ENCODE results near the gene UFM1.
"Not testable (repeated sequence)": the region's sequence is repeated elsewhere in the genome, so short reads cannot be mapped to it uniquely, and the experiment has no call there.

Gene UFM1

DNA sequence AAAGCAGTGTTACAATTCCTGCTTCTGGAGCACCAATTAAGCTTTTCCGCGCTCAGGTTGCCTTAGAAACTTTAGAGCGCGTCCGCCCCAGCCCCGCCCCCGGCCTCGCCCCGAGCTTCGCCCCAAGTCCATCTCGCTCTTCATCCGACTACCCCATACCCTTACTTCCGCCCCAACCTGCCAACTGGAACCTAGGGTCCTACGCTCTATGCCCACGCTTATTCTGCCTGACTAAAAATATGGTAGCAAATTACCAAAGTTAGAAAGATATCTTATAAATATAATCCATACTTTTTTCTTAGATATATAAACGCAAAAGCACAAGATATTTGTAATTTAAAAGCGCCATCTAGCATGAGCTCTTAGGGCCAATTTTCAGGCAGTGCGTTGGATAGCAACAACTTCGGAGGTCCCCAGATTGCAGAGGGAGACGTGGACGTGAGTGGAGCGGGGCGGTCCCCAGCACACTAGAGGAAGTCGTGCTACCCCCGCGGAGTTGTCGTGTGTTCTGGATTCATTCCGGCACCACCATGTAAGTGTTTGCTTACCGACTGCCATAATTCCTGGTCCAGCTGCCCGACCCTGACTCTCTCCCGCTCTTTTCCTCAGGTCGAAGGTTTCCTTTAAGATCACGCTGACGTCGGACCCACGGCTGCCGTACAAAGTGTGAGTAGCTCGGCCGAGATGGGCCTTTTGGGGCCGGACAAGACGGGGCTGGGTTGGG is at the start of gene UFM1:
UFM1 (plus strand) TSS at position 462 of the 724 bp plus-strand sequence; CDS start at position 531, 69 bp downstream.
- Histone ChIP-seq H3K27me3 (ENCODE audit: insufficient read depth, low read length) (no peaks in the 10 kb centered on the region), H2AFZ (ENCODE audit: low read depth, low read length) (peak within 1 kb of the TSS; percentile 99), H3K36me3 (ENCODE audit: insufficient read depth, low read length) (peaks cover 14% of the 10 kb centered on the region), H3K9me3 (ENCODE audit: low read length) (no peaks in the 10 kb centered on the region), H3K4me1 (ENCODE audit: insufficient read depth, low read length) (peaks cover 27% of the 10 kb centered on the region), H3K4me3 (ENCODE audit: low read length) (peak within 1 kb of the TSS; percentile 66)

- no peaks in the 10 kb centered on the region for H3K9me3 ChIP-seq (ENCODE audit: low read length)
- no peaks in the 10 kb centered on the region for H3K4me1 ChIP-seq (ENCODE audit: insufficient read depth, low read length)
- H3K27me3 ChIP-seq (ENCODE audit: insufficient read depth, low read length) = no peaks in the 10 kb centered on the region
- H3K4me3 ChIP-seq (ENCODE audit: low read length) = no peak overlapping the region
- H2AFZ ChIP-seq (ENCODE audit: low read depth, low read length) = no peak overlapping the region
- no peaks in the 10 kb centered on the region for H3K36me3 ChIP-seq (ENCODE audit: insufficient read depth, low read length)
Measured at GRCh38 chr13:38301236-38301635, 48.4 kb upstream of the UFM1 start.

GRCh38 chr13:38303816-38304320 is 45.8 kb upstream of the UFM1 start:
- Histone ChIP-seq H3K36me3 (ENCODE audit: insufficient read depth, low read length) (no peaks in the 10 kb centered on the region), H2AFZ (ENCODE audit: low read depth, low read length) (no peak overlapping the region), H3K27me3 (ENCODE audit: insufficient read depth, low read length) (no peaks in the 10 kb centered on the region), H3K4me3 (ENCODE audit: low read length) (no peak overlapping the region), H3K4me1 (ENCODE audit: insufficient read depth, low read length) (no peaks in the 10 kb centered on the region), H3K9me3 (ENCODE audit: low read length) (no peaks in the 10 kb centered on the region)

DNA sequence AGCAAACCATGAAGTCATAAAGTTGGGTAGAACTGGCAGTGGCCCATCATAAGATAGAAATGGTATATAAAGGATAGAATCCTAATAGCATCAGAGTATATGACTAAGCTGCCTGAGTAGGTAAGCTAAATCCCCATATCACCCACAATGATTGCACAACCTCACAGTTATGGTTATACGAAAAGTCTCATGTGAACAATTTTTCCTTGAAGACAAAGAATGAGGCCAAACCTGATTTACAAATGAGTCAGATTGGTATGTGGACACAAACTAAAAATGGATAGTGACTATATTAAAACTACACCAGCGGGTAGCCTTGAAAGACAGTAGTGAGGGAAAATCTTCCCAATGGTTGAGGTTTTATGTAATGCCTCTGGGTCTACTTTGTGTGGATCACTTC is 40.9 kb upstream of the UFM1 start:
- H3K27me3 ChIP-seq (ENCODE audit: insufficient read depth, low read length) = no peaks in the 10 kb centered on the region

GRCh38 chr13:38309397-38309796 is 40.3 kb upstream of the UFM1 start:
- Histone ChIP-seq H3K9me3 (ENCODE audit: low read length) (no peaks in the 10 kb centered on the region), H2AFZ (ENCODE audit: low read depth, low read length) (no peak overlapping the region), H3K36me3 (ENCODE audit: insufficient read depth, low read length) (no peaks in the 10 kb centered on the region), H3K4me1 (ENCODE audit: insufficient read depth, low read length) (no peaks in the 10 kb centered on the region), H3K27me3 (ENCODE audit: insufficient read depth, low read length) (no peaks in the 10 kb centered on the region), H3K4me3 (ENCODE audit: low read length) (no peak overlapping the region)

More for the DNA sequence above, 40.9 kb upstream of the UFM1 start:
- Histone ChIP-seq H3K9me3 (ENCODE audit: low read length) (no peaks in the 10 kb centered on the region), H3K4me3 (ENCODE audit: low read length) (no peak overlapping the region), H3K36me3 (ENCODE audit: insufficient read depth, low read length) (no peaks in the 10 kb centered on the region), H3K4me1 (ENCODE audit: insufficient read depth, low read length) (no peaks in the 10 kb centered on the region), H2AFZ (ENCODE audit: low read depth, low read length) (no peak overlapping the region)

- H3K9me3 ChIP-seq (ENCODE audit: low read length); H3K4me1 ChIP-seq (ENCODE audit: insufficient read depth, low read length); H3K4me3 ChIP-seq (ENCODE audit: low read length); H3K36me3 ChIP-seq (ENCODE audit: insufficient read depth, low read length); H2AFZ ChIP-seq (ENCODE audit: low read depth, low read length); H3K27me3 ChIP-seq (ENCODE audit: insufficient read depth, low read length): not testable (repeated sequence)
Measured at GRCh38 chr13:38311175-38311574, 38.5 kb upstream of the UFM1 start.

DNA sequence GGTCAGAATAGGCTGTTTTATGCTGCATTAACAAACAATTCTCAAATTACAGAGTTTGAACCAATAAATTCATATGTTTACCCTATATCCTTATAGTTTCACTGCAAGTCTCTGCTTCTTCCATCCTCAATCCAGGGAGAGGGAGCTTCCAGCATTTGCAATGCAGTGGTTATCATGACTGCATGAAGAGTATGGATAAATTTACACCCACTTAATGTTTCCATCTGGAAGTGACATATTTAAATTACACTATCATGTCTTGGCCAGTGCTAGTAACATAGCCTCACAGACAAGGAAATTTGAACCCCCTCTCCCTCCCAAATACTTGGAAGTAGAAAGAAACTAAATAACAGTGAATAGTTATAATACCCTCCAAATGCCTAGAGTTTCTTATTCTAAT is 33.5 kb upstream of the UFM1 start:
- no peak overlapping the region for H2AFZ ChIP-seq (ENCODE audit: low read depth, low read length)
- no peaks in the 10 kb centered on the region for H3K27me3 ChIP-seq (ENCODE audit: insufficient read depth, low read length)
- no peak overlapping the region for H3K4me3 ChIP-seq (ENCODE audit: low read length)
- no peaks in the 10 kb centered on the region for H3K4me1 ChIP-seq (ENCODE audit: insufficient read depth, low read length)
- H3K36me3 ChIP-seq (ENCODE audit: insufficient read depth, low read length) = no peaks in the 10 kb centered on the region
- no peaks in the 10 kb centered on the region for H3K9me3 ChIP-seq (ENCODE audit: low read length)

DNA sequence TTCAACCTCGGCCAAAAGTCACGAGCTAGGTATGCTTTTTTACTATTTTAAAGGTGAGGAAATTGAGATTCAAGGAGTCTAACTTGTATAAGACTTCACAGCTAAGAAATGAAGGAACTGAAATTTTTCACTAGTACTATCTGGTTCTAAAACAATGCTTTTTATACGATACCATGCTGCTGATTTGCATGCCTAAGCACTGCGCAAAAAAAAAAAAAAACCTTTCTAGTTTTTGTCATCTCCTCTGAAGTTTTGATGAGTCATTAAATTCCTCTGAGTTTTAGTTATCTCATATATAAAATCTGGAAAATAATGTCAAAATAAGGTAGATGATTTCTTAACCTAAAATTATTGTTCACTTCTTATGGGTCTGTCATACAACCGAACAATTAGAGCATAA is 28.0 kb upstream of the UFM1 start:
- no peak overlapping the region for H2AFZ ChIP-seq (ENCODE audit: low read depth, low read length)
- H3K36me3 ChIP-seq (ENCODE audit: insufficient read depth, low read length) = no peaks in the 10 kb centered on the region
- no peaks in the 10 kb centered on the region for H3K9me3 ChIP-seq (ENCODE audit: low read length)
- H3K4me3 ChIP-seq (ENCODE audit: low read length) = no peak overlapping the region
- H3K27me3 ChIP-seq (ENCODE audit: insufficient read depth, low read length) = no peaks in the 10 kb centered on the region
- no peaks in the 10 kb centered on the region for H3K4me1 ChIP-seq (ENCODE audit: insufficient read depth, low read length)

DNA sequence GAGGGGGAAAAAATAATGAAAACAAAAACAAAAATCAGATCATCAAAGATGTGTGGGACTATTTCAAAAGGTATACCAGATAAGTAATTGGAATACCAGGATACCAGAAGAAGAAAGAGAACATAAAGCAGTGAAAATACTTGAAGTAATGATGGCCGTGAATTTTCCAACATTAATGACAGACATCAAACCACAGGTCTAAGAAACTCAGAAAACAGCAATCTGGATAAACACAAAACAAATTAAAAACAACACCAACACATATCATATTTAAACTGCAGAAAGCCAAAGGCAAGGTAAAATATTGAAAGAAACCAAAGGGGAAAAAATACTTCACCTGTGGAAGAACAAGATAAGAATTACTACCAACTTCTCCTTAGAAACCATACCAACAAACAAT is 24.2 kb upstream of the UFM1 start:
- Histone ChIP-seq H3K27me3 (ENCODE audit: insufficient read depth, low read length) (no peaks in the 10 kb centered on the region), H3K4me3 (ENCODE audit: low read length) (no peak overlapping the region), H3K36me3 (ENCODE audit: insufficient read depth, low read length) (no peaks in the 10 kb centered on the region), H3K9me3 (ENCODE audit: low read length) (no peaks in the 10 kb centered on the region), H3K4me1 (ENCODE audit: insufficient read depth, low read length) (no peaks in the 10 kb centered on the region), H2AFZ (ENCODE audit: low read depth, low read length) (no peak overlapping the region)

DNA sequence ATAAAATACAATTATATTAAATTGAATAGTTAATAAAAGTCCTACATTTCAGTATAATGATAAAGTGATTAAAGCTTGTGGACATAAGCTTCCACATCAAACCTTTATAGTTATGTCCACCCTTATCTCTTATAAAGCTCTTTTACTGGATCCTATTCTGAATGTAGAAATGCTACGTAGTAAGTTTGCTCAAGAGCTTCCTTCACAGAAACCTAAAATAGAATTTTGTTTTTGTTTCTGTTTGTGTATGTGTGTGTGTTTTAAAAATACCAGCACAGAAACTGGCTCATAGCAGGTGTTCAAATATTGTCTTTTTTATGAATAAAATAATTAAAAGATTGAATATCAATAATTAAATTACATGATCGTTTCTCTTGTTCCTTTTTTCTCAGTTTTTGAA is 21.0 kb upstream of the UFM1 start:
- Histone ChIP-seq H3K36me3 (ENCODE audit: insufficient read depth, low read length) (no peaks in the 10 kb centered on the region), H3K4me3 (ENCODE audit: low read length) (no peak overlapping the region), H3K4me1 (ENCODE audit: insufficient read depth, low read length) (no peaks in the 10 kb centered on the region), H3K9me3 (ENCODE audit: low read length) (no peaks in the 10 kb centered on the region), H2AFZ (ENCODE audit: low read depth, low read length) (no peak overlapping the region), H3K27me3 (ENCODE audit: insufficient read depth, low read length) (no peaks in the 10 kb centered on the region)

GRCh38 chr13:38334845-38335244 is 14.8 kb upstream of the UFM1 start:
- Histone ChIP-seq H3K4me3 (ENCODE audit: low read length) (no peak overlapping the region), H3K9me3 (ENCODE audit: low read length) (no peaks in the 10 kb centered on the region), H3K4me1 (ENCODE audit: insufficient read depth, low read length) (no peaks in the 10 kb centered on the region), H2AFZ (ENCODE audit: low read depth, low read length) (no peak overlapping the region), H3K27me3 (ENCODE audit: insufficient read depth, low read length) (no peaks in the 10 kb centered on the region), H3K36me3 (ENCODE audit: insufficient read depth, low read length) (no peaks in the 10 kb centered on the region)

DNA sequence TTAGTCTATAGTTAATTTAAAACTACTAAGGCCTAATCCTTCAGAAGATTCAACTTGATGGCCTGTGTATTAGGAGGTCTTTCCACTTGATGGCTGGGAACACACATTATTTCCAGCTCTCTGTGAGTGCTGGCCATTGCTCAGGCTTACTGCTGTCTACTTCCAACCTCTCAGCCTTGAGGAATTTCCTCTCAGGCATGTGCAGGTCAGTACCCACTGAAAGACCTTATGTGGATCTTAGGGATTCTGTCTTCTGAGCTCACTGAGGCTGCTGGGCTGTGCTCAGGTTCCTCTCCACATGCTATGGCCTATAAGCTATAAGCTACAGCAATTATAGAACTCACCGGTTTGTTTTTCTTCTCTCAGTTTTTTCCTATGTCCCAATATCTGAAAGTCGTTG is 11.6 kb upstream of the UFM1 start:
- H3K4me3 ChIP-seq (ENCODE audit: low read length) = no peak overlapping the region
- H3K4me1 ChIP-seq (ENCODE audit: insufficient read depth, low read length) = no peaks in the 10 kb centered on the region
- H3K27me3 ChIP-seq (ENCODE audit: insufficient read depth, low read length) = no peaks in the 10 kb centered on the region
- no peaks in the 10 kb centered on the region for H3K36me3 ChIP-seq (ENCODE audit: insufficient read depth, low read length)
- H2AFZ ChIP-seq (ENCODE audit: low read depth, low read length) = no peak overlapping the region
- no peaks in the 10 kb centered on the region for H3K9me3 ChIP-seq (ENCODE audit: low read length)

GRCh38 chr13:38340624-38341023 is 9.0 kb upstream of the UFM1 start:
- no peak overlapping the region for H3K4me3 ChIP-seq (ENCODE audit: low read length)
- no peak overlapping the region for H2AFZ ChIP-seq (ENCODE audit: low read depth, low read length)
- no peaks in the 10 kb centered on the region for H3K36me3 ChIP-seq (ENCODE audit: insufficient read depth, low read length)
- no peaks in the 10 kb centered on the region for H3K27me3 ChIP-seq (ENCODE audit: insufficient read depth, low read length)
- no peaks in the 10 kb centered on the region for H3K9me3 ChIP-seq (ENCODE audit: low read length)
- no peaks in the 10 kb centered on the region for H3K4me1 ChIP-seq (ENCODE audit: insufficient read depth, low read length)

DNA sequence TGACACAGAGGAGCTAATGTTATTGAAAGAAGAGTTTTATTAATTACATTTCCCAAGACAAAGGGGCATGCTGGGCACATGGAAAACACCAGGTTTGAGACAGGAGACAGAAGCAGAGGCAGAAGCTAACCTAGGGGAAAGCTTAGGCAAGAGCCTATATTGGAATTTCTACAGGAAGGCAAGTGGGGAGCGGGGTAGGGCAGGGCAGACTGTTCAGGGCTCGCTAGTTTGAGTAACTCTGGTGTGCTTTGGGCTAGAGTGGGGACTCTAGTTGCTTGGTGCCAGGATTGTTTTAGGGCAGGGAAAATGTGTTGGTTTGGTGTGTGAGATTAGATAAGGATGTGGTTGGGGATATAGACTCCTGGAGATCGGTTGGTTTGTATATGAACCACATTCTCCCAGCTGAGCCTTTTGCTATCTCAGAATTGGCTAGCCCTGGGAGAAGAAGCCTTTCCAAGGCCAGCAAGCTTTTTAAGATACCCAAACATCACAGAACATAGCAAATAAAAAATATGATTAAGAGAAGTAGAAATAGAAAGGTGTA is 8.4 kb upstream of the UFM1 start:
- Histone ChIP-seq H3K27me3 (ENCODE audit: insufficient read depth, low read length) (no peaks in the 10 kb centered on the region), H3K9me3 (ENCODE audit: low read length) (no peaks in the 10 kb centered on the region), H3K4me1 (ENCODE audit: insufficient read depth, low read length) (peaks cover 4% of the 10 kb centered on the region), H3K4me3 (ENCODE audit: low read length) (no peak overlapping the region), H3K36me3 (ENCODE audit: insufficient read depth, low read length) (no peaks in the 10 kb centered on the region), H2AFZ (ENCODE audit: low read depth, low read length) (no peak overlapping the region)
